GM21360 (cell line): Measurements from ENCODE around the gene INTS11.
"Not testable (repeated sequence)": the region's sequence is repeated elsewhere in the genome, so short reads cannot be mapped to it uniquely, and the experiment has no call there.

Experiments
- ATAC-seq: cut with Tn5 transposase; IDR thresholded peaks from one replicate; pipeline ENCODE4 v1.9.1; 2021; ENCODE audit warnings: mild to moderate bottlenecking, moderate library complexity; ENCODE audit not compliant: unreplicated experiment

INTS11 gene

DNA sequence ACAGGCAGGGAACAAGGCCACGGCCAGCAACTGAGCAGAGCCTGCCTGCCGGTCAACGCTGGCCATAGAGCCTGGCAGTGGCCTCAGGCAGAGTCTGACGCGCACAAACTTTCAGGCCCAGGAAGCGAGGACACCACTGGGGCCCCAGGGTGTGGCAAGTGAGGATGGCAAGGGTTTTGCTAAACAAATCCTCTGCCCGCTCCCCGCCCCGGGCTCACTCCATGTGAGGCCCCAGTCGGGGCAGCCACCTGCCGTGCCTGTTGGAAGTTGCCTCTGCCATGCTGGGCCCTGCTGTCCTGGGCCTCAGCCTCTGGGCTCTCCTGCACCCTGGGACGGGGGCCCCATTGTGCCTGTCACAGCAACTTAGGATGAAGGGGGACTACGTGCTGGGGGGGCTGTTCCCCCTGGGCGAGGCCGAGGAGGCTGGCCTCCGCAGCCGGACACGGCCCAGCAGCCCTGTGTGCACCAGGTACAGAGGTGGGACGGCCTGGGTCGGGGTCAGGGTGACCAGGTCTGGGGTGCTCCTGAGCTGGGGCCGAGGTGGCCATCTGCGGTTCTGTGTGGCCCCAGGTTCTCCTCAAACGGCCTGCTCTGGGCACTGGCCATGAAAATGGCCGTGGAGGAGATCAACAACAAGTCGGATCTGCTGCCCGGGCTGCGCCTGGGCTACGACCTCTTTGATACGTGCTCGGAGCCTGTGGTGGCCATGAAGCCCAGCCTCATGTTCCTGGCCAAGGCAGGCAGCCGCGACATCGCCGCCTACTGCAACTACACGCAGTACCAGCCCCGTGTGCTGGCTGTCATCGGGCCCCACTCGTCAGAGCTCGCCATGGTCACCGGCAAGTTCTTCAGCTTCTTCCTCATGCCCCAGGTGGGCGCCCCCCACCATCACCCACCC, 6.9 kb upstream of the INTS11 start, which contains the start of gene TAS1R3:
TAS1R3 (plus strand) TSS at position 213 of the 898 bp plus-strand sequence; CDS start at position 279, 66 bp downstream.
- no peak for ATAC-seq

DNA sequence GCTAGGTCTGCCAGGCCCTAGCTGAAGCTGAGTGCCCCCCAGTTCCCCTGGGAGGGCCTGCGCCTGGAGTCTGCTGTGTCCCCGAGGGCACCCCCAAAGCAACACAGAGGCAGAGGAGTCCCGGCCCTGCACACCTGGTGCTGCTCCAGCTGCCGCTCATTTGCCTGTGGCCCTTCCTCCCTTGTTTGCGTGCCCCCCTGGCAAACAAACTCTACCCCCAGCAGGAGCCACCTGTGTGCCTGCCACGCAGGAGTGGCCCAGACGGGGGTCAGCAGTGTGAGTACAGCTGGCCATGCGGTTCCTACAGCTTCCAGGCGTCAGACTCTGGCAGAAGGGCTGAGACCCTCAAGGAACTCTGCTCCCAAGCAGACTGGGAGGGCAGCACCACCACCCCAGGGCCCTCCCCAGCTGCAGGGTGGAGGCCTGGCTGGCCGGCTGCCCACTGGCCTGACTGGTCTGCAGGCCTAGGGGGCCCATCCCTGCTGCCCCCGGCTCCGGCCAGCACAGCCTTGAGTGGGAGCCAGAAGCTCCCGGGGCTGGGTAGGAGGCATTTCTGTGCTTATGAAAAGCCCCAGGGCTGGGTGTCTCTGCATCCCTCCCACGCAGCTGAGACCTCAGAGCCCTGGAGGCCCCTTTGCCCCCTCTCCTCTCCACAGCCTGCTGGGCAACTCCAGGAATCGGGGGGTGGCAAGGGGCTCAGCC, 6.1 kb upstream of the INTS11 start:
- ATAC-seq: no peak

DNA sequence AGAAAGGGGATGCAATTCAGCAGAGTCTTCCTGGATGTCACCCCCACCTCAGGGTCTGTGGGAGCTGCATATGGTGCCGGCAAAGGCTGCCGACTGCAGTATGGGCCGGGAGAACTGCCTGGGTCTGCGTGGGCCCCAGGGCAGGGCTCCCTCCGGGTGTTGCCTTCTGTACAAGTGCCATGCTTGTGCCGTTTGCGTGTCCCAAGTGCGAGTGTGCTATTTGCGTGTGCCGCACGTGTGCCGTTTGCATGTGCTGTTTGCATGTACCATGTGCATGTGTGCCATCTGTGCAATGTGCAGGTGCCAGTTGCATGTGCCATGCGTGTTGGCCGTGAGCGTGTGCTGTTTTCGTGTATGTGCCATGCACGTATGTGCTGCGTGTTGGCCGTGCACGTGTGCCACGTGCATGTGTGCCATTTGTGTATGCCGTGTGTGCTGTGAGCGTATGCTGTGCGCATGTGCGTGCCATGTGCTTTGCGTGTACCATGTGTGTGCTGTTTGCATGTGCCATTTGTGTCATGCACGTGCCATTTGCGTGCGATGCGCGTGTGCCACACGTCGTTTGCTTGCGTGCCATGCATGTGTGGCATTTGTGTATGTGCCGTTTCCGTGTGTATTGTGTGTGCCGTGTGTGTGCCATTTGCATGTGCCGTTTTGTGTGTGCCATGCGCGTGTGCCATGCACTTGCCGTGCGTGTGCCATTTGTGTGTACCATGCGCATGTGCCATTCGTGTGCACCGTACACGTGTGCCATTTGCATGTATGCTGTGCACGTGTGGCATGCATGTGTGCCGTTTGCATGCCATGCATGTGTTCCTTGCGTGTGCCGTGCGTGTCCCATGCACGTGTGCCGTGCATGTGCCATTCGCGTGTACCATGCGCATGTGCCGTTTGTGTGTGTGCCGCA, 5.1 kb upstream of the INTS11 start:
- no peak for ATAC-seq

GRCh38 chr1:1328254-1328653, 3.8 kb upstream of the INTS11 start:
- no peak for ATAC-seq

- no peak for ATAC-seq
Measured at GRCh38 chr1:1327291-1327690, 2.8 kb upstream of the INTS11 start.

DNA sequence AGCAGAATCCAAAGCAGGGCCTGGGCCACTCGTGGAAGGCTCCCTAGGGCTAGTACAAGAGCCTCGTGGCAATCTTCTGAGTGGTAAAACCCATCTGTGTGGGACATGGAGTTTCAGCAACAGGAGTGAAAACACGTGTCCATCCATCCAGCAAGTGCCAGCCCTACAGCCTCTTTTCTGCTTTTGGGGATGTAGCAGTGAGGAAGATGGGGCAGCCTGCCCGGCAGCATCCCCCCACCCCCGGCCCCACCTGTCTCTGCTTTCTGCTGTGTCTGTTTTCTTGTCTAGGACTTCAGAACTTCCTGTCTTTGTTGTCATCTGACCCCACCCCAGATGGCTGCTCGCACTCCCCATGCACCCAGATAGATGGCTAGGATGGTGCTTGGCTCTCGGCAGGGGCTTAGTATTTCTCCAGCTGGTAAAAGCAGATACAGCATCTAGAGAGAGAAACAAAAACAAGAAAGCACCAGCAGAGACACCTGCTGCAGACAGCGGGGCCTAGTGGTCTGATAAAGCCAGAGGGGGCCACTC, 1.7 kb upstream of the INTS11 start:
- ATAC-seq: no peak

- peak; percentile 1 for ATAC-seq
Measured at GRCh38 chr1:1325288-1326074, 1.0 kb upstream of the INTS11 start.

- peak; percentile 26 for ATAC-seq
Measured at GRCh38 chr1:1324084-1324523, 356 bp downstream of the INTS11 start.

GRCh38 chr1:1322952-1323351, 1.5 kb downstream of the INTS11 start:
- ATAC-seq: no peak

GRCh38 chr1:1322418-1322817, 2.0 kb downstream of the INTS11 start:
- no peak for ATAC-seq

DNA sequence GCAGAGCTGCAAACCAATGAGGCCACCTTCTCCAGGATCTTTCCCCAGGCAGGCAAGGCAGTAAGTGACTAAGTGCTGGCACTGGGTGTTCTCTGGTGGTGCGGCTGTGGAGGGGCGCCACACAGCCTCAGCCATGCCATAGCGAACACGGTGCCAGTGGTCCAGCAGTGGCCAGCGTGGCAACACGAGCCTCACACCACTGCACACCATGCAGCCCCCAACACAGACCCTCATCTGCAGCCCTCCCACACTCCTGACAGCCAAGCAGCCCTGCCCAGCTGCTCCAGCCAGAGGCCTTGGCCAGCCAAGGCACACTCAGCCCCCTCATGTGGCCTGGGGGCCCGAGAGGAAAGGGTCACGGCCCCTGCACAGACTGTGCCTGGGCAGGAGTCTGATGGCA, 3.0 kb downstream of the INTS11 start:
- ATAC-seq: no peak

DNA sequence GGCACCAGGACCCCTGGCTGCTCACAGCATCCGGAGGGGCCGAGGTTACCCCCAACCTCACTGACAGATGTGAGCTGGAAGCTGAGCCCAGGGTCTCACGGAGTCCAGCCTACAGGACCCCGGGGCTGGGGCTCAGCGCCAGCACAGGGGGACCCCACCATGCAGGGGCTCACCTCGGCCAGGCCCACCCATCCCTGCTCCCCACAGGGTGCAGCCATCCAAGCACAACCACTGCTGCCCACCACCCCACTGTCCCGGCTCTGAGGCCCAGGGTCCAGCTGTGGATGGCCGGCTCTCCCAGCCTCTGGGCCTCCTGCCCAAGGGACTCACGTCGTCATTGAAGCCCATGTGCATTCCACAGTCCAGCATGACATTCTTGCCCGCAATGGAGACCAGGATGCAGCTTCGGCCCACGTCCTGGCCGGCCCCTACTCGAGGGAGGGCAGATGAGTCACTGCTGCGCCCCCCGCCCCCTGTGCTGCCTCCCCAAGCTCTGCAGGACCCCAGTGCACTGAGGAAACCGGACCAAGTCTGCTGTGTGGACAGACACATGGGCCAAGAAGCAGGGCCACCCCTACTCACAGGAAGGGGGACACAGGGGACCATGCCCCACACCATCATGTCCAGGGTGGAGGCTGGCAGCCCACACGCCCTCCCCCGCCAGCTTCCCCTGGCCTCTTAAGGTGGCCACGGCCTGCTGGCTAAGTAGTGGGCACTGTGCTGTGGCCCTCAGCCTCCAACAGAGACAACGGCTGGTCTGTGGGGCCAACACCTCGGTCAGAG, 3.6 kb downstream of the INTS11 start:
- ATAC-seq: no peak

GRCh38 chr1:1319646-1319941, 4.9 kb downstream of the INTS11 start:
- ATAC-seq: no peak

GRCh38 chr1:1318777-1319645, 5.4 kb downstream of the INTS11 start:
- ATAC-seq: no peak

GRCh38 chr1:1318131-1318652, 6.3 kb downstream of the INTS11 start:
- no peak for ATAC-seq

DNA sequence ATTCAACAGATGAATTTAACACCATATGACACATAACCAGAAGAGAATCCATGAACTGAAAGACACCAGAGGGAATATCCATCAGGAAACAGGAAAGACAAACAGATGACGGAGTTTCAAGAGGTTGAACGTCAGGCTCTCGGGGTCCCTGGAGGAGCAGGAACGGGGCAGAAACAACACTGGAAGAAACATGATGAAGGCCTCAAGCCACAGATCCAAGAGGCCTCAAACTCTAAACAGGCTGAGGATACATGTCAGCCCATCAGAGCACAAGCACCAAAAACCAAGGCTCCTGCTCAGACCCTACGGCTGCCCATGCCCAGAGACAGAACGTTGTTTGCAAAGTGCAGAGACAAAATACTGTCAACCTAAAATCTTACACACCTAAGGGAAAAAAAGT, 7.0 kb downstream of the INTS11 start:
- no peak for ATAC-seq

DNA sequence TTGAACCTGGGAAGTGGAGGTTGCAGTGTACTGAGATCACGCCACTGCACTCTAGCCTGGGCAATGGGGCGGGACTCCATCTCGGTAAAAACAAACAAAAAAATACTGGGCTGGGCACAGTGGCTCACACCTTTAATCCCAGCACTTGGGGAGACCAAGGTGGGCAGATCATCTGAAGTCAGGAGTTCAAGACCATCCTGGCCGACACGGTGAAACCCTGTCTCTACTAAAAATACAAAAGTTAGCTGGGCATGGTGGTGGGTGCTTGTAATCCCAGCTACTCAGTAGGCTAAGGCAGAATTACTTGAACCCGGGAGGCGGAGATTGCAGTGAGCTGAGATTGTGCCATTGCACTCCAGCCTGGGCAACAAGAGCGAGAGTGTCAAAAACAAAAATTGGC, 8.3 kb downstream of the INTS11 start:
- ATAC-seq: not testable (repeated sequence)

DNA sequence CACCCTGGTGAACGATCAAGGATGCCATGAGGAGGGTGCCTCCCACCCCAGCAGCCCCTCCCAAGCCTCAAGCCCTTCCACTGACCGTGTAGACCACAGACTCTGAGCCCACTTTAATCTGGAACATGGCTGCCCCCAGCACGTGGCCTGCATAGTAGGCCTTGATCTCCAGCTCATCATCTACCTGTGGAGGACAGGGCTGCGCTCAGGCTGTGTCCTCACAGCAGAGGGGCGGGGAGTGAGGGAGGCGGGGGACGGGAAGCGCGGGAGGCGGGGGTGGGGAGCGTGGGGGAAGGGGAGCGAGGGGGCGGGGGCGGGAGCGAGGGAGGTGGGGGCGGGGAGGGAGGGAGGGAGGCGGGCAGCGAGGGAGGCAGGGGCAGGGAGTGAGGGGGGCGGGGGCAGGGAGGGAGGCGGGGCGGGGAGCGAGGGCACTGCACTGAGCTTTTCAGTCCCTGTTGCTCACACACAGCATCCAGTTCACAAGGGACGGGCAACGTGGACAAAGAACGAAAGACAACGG, 9.0 kb downstream of the INTS11 start:
- no peak for ATAC-seq
